MV-4-11 (cell line): ENCODE measurements around the gene FZD10.

Experiments used
- DNase-seq: peaks from one replicate; lab custom pipeline; 2025; lab: John Stamatoyannopoulos, UW

The FZD10 gene

DNA sequence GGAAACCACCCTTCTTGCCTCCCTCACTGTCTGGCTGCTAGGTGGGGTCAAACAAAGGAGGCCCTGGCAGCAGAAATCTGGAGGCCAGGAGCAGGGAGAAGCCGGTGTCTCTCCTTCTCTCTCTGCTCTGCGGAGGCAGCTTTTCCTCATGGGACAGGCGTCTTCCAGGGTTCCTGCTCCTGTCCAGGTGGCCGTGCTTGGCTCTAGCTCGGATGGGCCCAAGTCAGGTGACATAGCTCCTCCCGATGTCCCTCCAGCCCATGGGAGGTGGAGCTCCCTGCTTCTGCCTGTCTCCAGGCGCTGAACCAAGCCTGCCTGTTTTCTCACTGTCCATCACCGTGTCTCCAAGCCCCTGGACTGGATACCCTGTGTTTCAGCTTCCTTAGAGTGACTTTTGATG is 30.5 kb upstream of the FZD10 start:
- no peak for DNase-seq

DNA sequence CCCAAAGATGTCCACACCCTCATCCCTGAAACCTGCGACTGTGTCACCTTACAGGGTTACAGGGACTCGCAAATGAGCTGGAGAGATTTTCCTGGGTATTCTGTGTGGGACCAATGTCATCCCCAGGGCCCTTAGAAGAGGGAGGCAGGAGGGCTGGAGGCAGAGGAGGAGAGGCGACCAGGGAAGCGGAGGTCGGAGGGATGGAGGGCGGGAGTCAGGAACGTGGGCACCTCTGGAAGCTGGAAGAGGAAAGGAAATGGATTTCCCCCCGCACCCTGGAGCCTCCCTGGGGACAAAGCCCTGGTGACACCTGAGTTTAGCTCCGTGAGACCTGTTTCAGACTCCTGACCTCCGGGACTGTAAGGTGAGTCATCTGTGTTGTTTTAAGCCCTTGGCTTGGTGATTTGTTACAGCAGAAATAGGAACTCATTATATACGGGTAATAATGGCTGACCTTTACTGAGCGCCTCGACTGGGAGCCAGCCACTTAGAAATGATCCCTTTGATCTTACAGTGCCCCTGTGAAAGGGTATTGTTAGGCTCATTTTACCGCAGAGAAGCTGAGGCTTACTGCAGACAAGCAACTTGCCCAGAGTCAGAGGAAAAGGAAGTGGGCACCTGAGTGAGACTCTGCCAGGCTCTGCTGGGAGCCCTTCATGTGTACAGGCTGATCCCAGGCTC is 29.3 kb upstream of the FZD10 start:
- DNase-seq, result no peak

DNA sequence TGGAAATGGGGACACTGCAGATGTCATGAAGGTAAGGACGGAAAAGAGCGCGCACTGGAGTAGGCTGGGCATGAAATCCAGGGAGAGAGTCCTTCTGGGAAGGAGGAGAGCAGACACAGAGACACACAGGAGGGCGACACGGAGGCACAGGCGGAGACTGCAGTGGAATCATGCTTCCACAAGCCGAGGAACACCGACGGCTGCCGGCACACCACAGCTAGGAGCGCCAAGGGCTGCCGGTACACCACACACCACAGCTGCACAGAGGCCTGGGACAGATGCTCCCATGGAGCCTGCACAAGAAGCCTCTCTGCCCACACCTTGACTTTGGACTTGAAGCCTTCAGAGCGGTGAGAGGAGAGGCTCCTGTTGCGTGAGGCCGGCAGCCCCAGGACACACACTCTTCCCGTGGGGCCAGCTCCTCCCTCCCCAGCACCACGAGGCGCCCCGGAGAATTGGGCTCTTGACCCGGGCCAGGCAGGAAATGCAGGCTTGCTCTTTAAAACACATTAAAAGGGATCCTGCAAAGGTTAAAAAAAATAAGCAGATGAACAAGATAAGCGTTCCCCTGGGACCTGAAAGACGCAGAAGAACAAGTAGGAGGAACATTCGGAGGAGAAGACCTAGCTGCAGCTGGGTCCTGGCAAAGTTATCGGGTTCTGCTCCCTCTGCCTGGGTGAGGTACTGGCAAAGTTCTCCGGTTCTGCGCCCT is 28.3 kb upstream of the FZD10 start:
- DNase-seq, result no peak

DNA sequence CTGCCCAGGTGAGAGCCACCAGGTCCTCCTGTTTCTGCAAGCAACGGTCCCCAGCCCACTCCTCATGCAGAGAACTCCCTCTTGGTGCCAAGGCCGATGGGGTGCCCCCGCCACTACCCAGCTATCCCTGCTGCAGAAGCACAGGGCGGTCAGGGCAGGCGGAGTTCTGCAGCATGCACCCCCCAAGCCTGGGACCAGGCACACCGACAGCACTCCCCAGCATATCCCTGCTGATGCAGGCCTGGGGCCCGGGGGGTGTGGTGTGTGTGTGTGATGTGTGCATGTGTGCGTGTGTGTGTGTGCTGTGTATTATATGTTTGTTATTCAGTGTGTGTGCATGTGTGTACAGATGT is 27.7 kb upstream of the FZD10 start:
- DNase-seq, result no peak

DNA sequence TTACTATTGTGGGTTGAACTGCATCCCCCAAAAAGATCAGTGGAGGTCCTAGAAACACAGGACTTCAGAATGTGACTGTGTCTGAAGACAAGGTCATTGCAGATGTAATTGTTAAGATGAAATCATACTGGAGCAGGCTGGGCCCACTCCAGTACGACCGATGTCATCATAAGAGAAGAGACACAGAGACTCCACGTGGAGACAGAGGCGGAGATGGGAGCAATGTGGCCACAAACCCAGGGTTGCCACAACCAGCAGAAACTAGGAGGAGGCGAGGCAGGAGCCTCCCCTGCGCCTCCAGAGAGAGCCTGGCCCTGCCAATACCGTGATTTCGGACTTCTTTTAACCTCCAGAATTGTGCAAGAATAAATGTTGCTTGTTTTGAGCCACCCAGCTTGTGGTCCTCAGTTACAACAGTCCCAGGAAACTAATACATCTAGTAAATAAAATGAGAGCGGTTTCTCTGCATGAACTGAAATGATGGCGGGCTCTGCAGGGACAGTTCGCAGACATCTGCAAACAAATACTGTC is 25.7 kb upstream of the FZD10 start:
- no peak for DNase-seq

DNA sequence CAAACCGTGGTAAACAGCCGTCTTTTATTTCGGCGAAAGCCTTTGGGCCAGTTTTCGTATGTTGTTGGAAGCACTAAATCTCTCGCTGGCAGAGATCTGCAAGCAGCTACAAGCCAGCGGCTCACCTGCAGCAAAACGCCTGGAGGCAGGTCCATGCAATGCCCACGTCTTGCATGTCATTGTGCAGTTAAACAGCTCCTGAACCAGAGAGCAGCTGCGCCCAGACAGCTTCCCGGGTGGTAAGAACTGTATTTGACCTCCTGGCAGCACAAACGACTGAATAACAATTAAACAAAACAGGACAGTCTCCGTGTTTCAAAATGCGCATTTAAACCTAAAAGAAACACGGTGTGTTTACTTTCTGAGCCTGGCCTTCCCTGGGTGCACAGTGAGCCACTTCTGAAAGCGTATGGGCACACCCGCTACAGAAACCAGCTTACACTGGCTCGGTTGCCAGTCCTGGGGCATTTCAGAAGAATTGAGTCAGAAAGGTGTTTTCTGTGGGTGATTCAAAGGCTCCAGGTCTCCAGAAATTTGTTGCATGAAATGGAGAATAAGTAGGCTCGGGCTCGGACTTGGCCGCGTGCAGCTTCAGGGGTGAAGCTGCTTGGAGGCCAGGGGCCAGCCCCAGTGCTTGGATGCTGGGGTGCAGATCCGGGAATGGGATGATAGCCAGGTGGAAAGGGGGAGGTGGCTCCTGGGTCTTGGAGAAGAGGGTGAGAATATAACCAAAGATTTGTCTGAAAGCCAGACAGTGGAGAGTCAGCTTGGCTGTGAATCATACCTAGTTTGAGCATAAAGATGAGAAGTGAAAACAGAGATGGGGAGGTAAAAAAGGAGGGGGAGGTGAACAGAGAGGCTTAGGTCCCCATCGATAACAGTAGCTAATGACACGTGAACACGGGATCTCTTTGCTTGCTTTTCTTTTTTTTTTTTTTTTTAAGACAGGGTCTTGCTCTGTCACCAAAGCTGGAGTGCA is 24.9 kb upstream of the FZD10 start:
- DNase-seq, result no peak

DNA sequence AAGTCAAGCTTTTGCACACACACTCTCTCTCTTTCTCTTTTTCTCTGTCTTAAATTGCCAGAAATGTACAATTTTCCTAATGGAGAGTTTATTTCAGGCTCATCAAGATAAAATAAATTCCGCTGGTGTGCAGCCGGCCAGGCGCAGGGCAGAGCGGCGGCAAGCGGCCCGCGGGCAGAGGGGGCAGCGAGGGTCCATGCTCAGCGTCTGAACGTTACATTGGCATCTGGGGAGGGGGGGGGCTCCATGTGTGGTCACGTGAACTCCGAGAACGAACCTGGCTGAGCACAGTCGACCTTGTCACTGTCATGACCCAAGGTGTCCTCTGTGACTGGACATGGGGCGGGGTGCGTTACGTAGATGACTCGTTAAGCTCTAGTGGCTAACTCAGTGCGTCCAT is 23.8 kb upstream of the FZD10 start:
- no peak for DNase-seq

DNA sequence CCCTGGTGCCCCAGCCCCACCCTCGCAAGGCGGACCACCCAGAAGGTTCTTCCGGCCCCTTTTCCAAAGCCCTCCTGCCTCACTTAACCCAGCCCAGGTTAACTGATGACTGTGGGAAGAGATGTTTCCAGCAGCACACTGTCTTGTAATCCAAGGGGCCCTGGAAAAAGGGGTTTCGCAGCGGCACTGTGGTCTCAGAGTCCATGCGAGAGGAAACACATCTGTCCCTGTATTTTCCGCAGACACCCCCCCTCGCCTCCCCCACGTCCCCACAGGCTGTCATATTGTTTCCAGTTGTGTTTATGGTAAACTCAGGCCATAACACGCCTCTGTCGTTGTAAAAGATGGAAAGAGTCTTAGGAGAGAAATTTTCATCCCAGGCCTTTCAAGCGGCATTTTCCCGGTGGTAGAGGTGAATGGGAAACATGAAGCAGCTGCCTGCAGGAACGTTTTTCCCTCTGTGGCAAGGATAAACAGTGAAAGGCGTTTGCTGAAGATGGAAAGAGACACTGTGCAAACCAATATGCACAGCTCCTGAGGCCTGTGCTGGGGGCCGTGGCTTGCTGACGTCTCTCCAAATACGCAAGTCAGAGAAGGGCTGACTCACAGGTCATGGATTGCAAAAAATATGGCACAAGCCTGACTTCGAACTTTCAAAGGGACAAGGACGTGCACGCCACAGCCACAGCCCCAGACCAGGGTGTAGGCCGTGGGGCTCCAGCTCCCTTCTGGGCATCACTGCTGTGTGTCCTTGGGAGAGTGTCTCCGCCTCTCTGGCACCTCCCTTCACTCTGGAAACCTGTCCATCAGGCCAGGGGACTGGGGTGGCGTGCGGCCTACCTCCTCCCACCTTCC is 22.5 kb upstream of the FZD10 start:
- DNase-seq, result no peak

DNA sequence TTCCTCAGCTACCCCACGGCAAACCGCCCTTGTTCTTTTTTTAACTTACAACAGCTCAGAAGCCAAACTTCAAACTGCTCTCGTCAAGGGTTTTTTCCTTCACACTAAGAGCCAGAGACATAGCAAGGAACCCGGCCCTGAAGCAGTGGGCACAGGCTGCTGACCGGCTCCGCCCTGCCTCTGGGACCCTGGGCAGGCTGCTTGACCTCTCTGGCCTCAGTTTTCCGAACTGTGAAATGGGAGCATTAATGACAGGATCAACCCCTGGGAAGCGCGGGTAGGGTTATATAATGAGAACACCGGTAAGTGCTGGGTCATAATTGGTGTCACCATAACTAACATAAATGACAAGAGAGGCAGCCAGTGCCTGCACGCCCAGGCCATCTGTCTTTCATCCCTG is 21.2 kb upstream of the FZD10 start:
- DNase-seq, result no peak

DNA sequence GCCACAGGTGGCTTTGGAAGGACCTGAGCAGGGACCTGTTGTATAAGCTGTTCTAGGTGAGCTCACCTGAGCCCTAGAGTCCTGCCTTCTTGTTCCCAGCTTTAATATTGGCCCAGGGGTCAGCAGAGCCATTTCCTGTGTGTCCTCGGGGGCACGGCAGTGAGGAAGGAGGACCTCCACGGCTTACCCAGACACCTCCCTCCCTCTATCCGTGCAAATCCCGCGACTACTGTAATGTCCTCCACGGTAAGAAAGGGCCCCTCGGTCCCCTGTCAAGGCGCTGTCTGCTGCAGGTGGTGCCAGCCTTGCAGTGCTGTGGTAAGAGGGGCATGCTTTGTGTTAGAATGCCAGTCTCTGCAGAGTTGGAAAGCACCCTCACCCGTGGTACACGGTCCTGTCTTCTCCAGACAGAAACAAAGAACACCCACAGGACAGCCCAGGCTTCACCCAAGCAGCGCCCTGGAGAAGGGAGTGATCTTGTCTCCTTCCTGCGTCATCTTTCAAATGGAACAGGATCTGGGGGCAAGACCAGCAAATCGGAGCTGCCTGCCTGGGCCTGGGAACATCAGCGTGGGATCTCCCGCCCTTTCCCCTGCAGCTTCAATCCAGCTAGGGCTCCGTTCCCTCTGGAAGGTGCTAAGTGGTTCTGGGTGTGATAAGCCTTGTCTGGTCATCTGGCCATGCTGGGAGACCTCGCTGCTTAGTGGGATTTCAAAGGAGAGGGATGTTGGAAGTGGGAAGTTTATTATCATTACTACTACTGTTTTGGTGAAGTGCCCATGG is 20.2 kb upstream of the FZD10 start:
- no peak for DNase-seq

DNA sequence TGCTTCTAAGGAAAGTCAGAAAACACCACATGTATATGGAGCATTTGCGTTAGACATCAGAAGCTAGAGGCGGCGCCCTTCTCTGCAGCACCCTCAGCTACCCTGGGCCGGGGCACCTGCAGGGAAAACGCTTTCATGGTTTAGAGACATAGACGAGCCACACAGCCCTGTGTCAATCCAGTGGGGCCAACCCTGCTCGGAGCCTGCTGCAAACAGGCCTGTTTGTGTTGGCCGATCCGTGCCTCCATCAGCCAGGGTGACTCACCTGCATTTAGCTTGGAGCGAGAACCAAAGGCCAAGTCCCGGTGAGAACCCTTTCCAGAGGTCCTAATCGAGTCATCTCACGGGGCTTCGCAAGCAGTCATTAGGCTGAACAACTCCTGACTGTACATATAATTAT is 19.5 kb upstream of the FZD10 start:
- DNase-seq, result no peak

DNA sequence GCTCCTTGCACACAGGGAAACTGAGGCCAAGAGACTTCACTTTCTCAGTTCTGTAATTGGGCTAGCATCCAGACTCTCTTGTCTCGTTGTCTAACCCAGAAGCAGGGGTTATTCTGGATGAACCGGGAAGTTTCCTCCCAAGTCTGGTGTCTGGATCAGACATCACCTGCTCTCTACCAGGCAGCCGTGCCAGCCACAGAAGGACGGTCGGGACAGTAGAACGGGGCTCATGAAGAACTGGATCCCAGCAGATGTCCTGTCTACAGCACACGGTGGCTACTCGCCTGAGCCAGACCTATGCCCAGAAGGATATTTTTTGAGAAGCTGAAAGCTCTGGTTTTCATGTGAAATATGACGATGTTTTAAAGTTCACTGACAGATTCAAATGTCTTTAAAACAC is 19.1 kb upstream of the FZD10 start:
- no peak for DNase-seq

DNA sequence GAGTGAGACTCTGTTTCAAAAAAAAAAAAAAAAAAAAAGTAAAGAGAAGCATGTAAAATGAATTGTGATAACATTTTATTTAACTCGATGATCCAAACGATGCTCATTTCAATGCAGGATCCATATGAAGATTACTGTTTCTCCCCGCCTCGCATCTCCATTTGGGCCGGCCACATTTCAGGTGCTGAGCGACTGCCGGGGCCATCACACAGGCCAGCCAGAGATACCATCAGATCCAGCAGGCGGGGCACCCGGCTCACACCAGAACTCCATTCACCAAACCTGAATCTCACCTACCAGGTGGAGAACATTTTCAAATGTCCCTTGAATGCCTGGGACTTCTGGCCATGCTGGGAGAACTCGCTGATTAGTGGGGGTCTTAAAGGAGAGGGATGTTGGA is 18.0 kb upstream of the FZD10 start:
- DNase-seq, result no peak

DNA sequence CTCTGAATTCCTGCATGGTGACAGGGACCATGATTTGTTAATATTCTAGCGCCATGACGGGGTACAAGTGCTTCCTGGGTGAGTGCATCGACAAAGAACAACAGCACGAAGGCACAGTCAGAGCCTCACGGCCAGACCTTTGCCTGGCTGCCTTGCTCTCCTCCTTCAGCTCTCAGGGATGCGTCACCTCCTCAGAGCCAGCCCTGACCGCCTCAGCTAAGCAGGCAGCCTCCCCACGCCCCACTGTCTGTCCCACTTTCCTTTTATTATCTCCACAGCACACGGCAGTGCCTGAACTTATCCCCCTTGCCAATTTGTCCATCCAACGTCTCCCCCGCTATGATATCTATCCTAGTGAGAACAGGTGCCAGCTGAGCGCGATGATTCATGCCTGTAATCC is 16.5 kb upstream of the FZD10 start:
- DNase-seq, result no peak

DNA sequence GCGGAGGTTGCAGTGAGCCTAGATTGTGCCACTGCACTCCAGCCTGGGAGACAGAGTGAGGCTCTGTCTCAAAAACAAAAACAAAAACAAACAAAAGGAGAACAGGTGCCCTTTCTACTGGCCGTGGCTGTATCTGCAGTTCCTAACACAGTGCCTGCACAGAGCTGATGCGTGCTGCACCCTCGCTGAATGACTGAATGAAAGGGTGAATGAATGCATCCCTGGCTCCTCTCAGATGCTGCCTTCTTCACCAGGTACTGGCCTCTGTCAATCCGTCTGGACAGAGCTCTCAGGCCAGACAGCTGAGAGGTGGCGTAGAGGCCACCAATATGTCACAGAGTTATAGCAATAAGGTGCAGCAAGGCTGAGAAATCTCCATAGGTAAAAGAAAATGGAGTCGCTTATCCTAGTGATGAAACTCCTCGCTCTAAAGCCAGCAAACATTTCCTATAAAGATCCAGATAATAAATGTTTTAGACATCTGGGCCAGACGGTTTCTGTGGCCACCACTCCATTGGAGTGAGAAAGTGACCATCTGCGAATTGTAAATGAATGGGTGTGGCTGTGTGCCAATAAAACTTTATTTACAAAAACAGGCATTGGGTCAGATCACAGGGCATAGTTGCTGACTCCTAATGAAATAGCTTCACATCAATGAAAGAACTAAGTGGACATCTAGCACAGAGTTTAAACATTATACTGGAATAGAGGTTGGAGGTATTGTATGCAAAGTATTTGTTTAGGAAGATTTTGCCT is 15.9 kb upstream of the FZD10 start:
- no peak for DNase-seq

DNA sequence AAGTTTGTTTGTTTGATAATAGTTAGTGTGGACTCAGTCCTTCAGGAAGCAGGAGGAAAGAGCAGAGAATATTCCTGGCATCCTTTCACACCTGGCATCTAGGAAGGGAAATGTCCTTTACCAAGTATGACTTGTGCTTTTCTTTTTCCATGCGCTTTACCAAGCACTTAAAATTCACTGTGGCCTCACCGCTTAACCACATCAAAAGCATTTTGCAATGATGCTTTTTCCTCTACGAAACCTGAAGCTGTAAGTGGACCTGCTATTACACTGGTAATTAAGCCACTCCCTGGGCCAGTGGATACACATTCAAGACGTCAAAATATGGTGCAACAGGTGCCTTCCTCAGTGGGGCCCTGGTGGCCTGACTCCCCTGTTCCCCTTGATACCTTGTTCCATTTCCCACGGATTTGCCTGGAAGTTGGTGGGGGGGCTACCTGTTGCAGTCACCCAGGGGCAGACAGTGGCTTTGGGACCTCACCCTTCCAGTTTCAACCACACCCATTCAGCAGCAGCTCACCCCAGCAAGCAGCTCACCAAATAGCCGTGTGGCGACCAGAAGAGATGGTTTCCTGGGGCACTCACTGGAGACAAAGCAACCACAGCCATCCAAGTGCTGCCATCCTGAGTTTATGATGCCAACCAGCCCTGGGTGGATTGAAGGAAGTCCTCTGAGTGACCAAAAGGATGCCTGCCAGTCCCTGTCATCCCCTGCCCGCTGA is 14.2 kb upstream of the FZD10 start:
- DNase-seq, result no peak

DNA sequence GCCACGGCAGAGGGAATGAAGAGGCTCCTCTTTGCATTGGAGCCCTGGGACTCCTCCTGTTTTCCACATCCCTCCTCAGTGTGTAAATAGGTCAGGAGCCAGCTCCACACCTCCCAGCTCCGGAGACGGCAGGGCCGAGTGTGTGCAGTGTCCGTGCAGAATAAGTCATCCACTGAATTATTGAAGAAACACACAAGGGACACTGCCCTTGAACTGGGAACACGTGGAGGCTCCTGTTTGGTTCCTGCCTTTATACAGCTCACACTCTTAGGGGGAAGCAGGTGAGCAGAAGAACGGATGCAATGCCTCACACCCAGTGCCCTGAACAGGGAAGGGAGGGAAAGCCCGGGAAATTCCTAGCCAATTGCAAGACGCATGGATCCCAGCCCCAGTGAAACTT is 10.4 kb upstream of the FZD10 start:
- no peak for DNase-seq

DNA sequence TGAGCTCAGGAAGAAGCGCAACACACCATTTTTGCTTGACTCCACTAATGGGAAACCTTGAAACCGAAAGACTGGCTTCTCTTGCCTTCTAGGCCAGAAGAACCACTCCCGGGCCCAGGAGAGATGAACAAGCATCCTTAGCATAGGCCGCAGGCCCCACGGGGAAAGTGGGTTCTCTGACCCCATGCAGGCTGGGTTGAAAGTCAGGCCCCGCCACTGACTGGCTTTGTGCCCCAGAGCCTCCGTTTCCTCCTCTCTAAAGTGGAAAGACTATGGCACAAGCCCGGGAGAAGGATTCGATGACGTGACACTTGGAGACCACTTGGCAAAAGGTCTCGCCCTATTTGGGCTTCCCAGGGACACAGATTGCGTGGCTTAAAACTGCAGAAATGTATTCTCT is 9.9 kb upstream of the FZD10 start:
- DNase-seq, result no peak

DNA sequence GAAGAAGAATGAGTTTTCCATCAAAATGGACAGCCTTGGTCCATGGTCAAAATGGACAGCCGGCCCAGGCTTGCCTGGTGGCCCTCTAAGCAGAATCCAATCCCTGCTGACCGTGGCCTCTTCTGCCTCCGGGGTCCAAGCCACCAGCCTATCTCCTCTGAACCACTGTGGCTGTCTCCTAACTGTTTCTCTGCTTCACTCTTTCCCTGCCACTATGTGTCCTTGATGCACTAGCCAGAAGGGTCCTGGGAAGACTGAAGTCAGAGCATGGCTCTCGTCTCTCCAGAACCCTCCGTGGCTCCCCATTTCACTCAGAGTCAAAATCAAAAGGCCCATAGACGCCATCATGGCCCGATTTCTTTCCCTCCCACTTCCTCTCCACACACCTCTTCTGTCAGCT is 8.5 kb upstream of the FZD10 start:
- no peak for DNase-seq
